Stimulated activated CD8-positive, alpha-beta memory T cell treated with anti-CD3 and anti-CD28 coated beads, Interleukin-4, amount 100 ng/mL, for 4 hours (primary cell): ENCODE measurements around the gene ADRA2B.
"Not testable (repeated sequence)": the region's sequence is repeated elsewhere in the genome, so short reads cannot be mapped to it uniquely, and the experiment has no call there.

Source experiments
- DNase-seq, 2 donors: peaks; one replicate each; pipeline ENCODE4 v3.0.0-alpha.2; 2020; ENCODE audit warnings: low read depth in 2 of 2, low spot score in 1 of 2

ADRA2B gene

DNA sequence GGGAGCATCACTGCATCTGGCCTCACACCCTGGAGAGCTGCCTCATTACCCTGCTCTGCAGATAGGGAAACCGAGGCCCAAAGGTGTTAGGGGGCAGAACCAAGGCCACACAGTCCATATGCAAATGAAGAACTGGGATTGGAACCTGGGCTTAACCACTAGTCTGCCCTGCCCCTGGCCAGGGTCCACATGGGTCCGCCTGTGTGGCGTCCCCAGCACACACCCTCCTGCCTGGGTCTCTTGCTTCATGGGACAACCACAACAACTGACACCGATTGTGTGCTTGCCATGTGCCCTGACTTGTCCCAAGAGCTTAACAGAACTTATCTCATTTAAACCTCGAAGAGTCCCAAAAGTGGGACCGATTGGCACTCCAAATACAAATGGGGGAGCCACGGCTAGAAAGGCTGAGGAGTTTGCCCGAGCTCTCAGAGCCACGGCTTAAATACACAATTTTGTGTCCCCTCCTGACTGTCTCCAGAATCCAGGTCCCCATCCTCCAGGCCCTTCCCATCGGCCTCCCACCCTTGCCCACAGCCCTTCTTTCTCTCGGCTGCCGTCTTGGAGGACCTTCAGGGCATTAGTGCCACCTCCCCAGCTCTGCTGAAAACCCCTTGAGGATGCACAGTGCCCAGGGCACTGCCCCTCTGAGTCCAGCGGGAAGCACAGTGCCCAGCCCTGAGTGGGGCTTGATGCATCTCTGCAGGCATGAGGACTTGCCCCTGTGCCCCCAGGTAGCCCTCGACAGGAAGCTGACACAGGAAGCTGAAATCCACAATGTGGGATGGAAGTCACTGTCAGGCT lies 34.6 kb upstream of the ADRA2B start:
- no peak for DNase-seq

DNA sequence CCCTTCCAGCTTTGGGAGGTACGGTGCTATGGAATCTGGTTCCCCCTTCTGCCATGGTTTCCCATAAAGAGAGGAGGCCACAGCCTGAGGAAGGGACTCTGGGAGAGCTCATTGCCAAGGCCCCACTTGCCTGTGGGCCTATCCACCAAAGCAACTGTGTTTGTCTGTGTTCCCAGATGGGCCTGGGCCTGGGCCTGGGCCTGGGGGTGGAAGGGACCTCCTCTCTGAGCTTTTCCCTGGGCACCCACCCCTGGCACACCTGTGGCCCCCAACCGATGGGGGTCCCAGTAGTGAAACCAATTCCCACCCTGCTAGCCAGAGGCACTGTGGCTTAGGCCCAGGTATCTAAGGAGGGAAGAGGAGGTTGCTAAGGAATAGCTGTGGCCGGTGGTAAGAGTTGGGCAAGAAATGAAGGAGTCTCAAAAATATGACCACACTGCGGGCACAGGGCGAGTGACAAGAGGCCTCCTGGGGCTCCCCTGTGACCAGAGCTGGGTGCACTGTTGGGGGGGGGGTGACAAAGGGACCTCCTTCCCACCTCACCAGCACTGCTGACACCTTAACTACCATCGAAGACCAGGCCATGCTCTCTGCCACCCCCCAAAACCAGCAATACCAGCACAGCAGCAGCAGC lies 33.8 kb upstream of the ADRA2B start:
- no peak for DNase-seq

DNA sequence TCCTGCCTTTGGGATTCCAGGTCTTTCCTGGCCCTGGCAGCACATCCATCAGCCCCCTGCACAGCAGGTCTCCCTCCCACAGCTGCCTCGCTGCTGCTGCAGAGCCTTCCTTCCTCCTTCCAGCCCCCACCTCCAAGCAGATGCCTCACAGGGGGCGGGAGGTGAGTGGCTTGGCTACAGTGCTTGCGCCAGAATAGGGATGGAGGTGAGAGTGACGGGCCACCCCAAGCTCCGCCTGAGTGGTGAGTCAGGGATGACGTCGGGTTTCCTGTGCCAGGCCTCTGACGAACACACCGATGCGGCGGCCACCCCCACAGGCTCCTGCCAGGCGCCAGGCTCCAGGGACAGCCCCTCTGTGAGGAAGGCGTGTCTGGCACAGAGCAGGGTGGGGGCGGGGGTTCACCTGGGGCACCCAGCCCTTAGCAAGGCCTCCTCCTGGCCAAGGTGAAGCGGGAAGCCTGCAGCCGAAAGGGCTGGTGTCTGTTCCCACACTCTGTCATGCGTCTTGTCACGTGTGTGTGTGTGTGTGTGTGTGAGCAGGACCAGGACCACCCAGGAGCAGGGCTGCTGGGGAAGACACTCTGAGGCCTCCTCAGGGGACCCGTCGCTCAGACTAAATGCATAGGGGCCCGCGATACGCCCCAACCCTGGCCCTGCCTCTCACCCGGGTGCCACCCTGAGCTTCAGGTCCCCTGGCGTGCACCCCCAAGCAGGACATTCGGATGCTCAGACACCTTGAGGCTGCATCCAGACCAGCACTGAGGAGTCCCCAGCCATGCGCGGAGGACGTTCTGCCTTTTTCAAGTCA lies 32.2 kb upstream of the ADRA2B start:
- DNase-seq: peak; percentile 93 to 98

DNA sequence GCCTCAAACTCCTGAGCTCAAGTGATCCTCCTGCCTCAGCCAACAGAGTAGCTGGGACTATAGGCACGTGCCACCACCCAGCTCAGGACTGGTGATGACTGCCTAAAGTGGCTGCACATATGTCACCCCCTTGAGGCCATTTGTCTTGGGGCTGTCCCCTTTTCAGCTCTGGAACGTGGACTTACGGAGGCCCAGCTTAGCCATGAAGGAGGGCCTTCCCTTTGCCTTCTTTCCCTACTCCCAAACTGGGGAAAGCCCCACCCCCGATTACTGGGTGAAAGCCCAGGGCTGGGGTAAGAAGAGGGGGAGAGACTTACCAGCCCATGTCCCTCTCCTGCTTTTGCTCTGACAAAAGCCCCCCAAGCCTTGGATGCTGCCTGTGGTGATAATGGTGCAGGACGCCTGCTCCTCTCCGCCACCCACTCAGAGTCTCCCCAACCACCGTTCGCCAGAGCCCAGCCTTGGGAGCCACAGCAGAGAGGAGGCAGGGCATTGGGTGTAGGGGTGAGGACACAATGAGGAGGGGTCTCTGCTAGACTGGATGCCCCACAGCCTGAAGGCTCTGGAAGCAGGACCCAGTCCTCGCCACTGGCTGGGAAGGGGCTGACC lies 31.3 kb upstream of the ADRA2B start:
- DNase-seq: no peak

DNA sequence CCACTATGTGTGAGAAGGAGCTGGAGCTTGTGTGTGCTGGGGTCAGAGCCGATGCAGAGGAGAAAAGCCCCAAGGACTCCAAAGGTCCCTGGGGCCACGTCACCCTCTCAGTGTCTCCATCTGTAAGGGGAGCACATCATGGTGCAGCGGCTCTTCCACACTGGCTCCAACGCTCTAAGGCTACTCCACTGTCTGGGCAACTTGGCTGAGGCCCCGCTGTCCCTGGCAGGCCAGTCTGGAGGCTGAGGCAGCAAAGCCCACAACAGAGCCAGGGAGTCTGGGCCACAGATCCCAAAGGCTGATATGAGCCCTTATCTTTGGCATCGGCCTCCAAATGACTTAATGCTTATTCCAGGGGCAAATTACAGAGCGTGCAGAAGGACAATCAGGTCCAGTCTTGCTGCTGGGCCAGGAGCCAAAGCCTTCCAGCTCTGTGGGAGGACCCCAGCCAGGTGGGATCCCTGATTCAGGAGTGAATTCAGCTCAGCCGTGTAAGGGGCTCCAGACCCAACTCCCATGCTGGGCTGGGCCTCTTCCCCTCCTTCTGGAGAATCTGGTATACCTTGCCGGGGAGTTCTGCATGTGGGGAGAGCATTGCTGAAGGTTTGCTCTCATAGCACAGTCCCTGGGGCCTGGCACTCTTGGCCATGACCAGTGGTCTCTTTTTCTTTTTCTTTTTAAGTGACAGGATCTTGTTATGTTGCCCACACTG lies 30.7 kb upstream of the ADRA2B start:
- no peak for DNase-seq

DNA sequence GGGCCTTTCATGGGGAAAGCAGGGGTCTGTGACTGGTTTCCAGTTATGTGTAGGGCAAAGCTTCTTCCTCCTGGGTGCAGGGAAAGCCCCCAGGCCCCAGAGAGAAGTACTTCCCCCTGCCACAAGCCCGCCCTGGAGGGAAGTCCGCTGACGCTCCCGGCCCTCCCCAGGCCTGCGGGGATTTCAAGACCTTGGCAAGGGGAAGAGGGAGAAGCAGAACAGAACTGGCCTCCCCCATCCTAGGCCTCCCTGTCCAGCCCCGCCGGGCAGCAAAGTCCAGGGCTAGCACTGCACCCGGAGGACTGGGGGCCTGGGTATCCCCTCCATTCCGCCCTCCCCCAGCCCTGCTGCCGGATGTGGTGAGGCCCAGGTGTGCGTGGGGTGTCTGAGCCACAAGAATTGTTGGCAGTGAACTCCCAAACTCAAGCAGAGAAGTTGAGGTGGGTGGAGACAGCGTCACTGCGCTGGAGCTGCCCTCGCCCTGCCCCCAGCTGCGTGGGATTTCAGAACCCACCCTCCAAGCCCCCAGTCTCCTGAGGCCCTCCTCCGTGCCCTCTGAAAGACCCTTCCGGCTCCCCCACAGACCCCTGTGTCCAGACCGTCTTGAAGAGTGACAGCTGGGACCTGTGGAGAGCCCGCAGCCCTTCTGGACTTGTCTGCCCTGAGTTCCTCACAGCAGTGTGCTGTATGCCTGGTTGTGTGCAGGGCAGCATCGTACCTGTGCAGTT lies 29.9 kb upstream of the ADRA2B start:
- DNase-seq: peak; percentile 80 to 81

DNA sequence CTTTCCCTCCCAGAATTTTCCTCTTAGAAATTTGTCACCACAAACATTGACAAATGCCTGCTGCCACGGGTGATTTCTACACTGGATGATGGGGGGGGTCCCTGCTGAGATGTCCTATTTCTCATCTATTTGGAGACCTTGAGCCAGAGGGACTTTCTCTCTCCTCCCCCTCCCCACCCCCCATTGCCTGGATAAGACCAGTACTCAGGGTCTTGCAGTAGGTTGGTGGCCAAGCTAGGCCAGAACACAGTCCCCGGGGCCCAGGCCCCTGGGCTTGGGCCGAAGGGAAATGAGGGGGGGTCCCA lies 29.4 kb upstream of the ADRA2B start:
- no peak for DNase-seq

DNA sequence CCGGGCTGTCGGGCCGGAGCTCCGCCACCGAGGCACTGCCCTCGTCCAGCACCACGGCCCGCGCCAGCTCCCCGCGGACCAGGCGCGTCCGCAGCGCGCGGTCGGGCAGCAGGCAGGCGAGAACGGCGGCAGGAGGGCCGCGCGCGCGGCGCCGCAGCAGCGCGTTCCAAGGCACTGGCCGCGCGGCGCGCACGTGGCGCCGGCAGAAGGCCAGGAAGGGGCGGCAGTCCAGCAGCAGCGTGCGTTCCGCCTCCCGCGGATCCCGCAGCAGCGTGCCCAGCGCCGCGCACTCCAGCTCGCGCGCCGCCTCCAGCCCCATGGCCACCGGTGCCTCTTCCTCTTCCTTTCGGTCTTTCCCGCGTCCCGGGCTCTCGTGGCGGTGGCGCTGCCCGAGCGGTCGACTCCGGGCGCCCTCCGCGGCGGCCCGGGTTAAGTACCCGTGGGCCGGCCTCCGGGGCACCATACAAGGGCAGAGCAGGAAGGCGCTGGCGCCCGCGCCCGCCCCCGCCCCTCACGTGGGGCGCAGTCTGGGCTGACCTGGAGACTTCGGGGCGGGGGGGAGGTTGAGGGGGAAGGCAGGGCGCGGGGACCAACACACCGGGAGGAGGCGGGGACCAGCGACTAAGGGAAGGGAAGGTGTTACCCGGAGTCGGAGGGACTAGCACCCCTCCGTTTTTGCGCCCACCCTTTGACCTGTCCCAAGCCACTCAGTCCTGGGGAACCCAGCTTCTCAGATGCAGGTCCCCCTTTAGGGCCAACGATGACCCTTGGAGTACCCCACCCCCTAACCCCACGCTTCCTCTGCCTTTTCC lies 28.9 kb upstream of the ADRA2B start, which contains the start of gene DUSP2:
Gene DUSP2, minus strand, starts transcription at position 405 of the 812 bp plus-strand sequence. Its CDS starts 86 bp downstream, at position 319.
- DNase-seq: peak; percentile 82 to 91

DNA sequence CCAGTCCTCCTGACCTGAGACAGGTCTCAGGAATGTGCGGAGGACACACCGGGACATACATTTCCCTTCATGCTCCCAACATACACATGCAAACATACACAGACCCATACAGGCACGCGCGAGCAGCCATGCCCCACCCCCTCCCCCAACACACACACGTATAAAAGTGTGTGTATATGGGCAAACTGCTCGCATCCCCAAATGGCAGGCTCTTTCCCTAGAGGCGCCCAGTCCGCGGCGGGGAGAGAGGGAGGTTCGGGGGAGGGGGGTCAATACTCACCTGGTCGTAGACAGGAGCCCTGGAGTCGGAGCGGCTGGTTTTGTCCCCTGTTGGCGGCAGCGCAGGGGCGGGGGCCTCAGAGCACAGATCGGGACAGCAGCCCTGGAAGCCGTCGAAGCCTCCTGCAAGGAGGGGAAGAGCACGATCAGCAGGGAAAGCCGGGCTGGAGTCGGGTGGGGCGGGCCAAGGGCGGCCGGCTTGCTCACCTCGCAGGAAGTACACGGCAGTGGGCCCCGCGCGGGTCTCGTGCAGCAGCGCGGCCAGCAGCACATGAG lies 28.2 kb upstream of the ADRA2B start:
- no peak for DNase-seq

DNA sequence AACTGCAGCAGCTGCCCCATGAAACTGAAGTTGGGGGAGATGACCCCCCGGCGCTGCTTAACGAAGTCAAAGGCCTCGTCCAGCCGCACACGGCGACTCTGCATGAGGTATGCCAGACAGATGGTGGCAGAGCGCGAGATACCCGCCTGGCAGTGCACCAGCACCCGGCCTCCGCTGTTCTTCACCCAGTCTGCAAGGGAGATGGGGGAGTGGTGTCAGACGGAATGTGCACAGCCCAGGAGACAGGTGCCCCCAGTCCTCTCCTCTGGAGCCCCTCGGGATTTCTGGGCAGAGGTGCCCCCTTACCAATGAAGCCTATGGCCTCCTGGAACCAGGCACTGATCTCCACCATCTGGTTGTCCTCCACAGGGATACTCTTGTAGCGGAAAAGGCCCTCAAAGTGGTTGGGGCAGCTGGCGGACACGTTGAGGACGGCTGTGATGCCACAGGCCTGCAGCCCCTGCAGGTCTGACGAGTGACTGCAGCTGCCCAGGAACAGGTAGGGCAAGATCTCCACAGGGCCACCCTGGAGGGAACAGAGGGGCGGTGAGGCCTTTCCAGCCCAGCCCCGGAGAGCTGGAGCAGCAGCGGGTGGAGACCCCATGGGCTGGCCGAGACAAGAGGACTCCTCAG lies 27.6 kb upstream of the ADRA2B start:
- no peak for DNase-seq

DNA sequence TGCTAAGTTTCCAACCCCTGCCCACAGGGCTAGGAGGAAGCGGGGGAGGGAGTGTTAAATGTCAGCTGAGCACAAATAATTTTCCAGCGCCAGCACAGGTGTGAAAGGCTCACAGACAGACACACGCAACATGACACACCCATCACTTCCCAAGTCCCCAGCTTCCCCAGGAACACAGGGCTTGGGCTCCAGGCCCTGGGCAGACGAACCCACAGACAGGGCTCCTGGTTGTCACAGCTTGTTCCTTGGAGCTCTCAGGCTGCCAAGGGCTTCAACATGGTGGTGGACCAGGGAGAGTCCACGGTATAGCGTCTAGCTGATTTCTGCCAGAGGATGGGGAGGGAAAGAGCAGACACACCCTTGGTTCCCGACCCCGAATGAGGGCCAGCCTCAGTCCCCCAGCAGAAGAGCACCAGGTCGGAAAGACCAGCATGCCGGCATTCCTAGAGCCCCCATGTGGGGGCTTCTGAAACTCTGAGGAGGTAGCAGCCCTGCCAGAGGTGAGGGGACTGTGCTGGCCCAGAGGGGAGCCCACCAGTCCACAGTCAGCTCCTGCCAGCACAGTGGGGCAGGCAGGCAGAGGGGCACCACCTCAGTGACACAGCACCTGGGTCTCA lies 27.0 kb upstream of the ADRA2B start:
- DNase-seq: no peak

DNA sequence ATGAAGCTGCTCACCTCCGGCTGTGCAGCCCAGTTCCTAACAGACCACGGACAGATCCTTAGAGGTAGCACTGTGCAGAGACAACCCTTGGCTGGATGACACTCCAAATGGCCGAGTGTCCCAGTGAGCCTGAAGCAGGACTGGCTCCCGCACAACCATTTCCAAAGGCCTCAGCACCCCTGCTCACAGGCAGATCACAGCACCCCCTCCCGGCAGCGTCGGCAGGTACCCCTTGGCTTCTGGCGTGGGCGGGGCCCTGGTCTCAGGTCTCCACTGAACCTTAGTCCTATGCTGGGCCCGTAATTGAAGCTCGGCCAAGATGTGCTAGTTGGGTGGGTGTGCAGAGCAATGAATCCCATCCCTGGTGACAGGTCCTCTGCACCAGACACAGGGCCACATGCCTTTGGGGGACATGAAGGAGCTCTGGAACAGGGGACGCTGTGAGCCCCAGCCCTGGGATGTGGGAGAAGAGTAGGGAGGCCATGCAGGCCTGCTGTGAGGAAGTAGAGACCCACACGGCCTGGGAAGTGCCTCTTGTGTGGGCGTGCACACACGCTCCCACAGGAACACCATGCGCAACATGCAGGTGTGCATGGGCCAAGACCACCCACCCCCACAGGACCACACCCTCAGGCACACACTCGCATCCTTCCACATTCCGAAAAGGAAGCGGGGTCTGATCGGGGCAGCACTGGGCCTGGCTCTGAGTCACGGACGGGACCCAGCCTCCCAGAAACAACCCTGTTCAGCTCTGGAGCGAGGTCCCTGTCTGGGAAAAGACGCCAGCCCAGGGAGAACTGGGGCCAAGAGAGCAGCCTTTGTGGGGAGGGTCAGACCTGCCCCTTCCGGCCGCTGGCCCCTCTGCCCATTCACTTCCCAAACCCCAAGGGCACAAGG lies 26.1 kb upstream of the ADRA2B start:
- peak; percentile 61 to 67 for DNase-seq

DNA sequence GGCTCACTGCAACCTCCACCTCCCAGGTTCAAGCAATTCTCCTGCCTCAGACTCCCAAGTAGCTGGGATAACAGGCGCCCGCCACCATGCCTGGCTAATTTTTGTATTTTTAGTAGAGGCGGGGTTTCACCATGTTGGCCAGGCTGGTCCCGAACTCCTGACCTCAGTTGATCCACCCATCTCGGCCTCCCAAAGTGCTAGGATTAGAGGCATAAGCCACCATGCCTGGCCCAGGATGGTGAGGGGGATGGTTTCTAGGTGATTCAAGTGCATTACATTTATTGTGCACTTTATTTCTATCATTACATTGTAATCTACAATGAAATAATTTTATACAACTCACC lies 25.2 kb upstream of the ADRA2B start:
- DNase-seq: not testable (repeated sequence)

DNA sequence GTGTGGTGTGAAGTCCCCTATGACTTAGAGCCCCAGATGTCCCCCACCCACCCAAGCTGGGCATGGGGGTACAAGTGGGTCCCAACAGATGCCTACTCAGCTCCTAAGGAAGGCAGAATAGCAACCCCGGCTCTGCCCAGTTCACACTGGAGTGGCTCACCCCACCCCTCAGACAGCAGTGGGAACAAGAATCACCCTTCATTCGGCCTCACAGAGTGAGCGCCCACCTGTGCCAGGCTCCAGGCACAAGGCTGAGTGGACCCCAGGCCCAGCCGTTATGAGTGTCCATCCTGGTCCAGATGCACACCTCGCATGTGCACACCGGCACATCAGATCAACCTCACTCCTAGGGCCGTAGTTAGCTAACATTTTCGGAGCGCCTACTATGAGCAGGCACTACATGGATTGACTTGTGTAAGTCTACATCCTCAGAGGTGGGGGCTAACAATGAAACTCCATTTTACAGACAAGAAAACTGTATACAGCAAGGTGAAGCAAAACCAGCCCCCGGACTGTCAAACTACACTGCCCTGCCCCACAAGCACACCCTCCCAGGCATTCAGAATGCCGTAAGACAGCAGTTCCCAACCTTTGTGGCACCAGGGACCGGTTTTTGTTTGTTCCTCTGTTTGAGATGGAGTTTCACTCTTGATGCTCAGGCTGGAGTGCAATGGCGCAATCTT lies 24.7 kb upstream of the ADRA2B start:
- DNase-seq: no peak

DNA sequence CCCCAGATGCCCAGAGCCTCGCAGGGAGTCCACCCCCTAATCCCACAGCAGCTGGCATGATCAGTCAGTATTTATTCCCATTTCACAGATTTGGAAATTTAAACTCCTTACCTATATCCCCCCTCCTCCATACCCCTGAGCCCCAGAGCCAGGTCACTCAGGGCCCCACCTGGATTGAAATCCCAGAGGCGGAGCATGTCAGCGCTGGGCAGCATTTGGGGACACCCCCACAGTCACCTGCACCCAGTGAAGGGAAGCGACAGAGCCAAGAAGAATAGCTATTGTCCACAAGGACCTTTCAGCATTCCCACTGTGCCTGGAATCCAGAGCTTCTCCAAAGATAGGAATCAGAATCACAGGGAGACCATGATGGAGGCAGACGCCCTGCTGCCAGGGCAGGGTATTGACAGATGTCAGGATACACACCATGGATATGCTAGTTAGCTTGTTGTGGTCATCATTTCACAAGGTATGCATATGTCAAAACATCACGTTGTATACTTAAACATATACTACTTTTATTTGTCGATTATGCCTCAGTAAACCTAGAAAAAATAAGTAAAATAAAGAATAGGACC lies 22.9 kb upstream of the ADRA2B start:
- no peak for DNase-seq
